Coronary artery (tissue), 2 donors: ENCODE results near the gene CEP112.

ENCODE experiments used
- DNase-seq: peaks from one replicate; pipeline ENCODE4 v3.0.0-alpha.2; 2017; ENCODE audit warnings: low spot score
- H3K27ac ChIP-seq, 2 donors: fragments of 200-600 bp; sonication (generic); one replicate each; pipeline ENCODE4 v1.5.1; 2016 to 2019
- H3K4me3 ChIP-seq: fragments of 200-600 bp; sonication (generic); 2 replicates; pipeline ENCODE4 v1.5.1; 2016; ENCODE audit warnings: mild to moderate bottlenecking, moderate library complexity
- TF ChIP-seq, protein P1 (sequence below): fragments of 200-600 bp; sonication (generic); IDR thresholded peaks from one replicate; pipeline ENCODE4 v1.5.1; 2019; ENCODE audit warnings: antibody characterized with exemption

CEP112 gene

GRCh38 chr17:65750631-65751115 is 441.3 kb downstream of the CEP112 start:
- TF ChIP-seq, protein P1, sequence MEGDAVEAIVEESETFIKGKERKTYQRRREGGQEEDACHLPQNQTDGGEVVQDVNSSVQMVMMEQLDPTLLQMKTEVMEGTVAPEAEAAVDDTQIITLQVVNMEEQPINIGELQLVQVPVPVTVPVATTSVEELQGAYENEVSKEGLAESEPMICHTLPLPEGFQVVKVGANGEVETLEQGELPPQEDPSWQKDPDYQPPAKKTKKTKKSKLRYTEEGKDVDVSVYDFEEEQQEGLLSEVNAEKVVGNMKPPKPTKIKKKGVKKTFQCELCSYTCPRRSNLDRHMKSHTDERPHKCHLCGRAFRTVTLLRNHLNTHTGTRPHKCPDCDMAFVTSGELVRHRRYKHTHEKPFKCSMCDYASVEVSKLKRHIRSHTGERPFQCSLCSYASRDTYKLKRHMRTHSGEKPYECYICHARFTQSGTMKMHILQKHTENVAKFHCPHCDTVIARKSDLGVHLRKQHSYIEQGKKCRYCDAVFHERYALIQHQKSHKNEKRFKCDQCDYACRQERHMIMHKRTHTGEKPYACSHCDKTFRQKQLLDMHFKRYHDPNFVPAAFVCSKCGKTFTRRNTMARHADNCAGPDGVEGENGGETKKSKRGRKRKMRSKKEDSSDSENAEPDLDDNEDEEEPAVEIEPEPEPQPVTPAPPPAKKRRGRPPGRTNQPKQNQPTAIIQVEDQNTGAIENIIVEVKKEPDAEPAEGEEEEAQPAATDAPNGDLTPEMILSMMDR, result no peak
- no peak overlapping the region for H3K27ac ChIP-seq
- H3K4me3 ChIP-seq, result no peak overlapping the region
- DNase-seq, result no peak

DNA sequence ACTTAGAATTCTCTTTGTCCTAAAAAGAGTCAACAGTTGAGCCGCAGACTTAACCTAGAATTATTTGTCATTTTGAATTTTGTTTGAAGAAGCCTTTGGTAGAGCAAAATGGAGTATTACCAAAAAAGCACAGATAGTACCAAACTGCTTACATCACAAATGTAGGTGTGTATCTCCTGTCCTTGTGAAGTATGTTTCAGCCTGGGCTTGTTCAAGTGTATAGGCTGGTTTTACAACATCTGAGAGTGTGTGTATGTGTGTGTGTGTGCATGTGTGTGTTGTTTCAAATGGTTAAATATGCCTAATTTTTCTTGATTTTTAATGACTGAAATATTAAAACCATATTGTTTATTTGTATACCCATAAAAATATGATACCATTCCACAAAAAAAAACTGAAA is 441.8 kb downstream of the CEP112 start:
- no peak overlapping the region for H3K27ac ChIP-seq
- TF ChIP-seq, protein P1, result no peak
- H3K4me3 ChIP-seq, result no peak overlapping the region
- DNase-seq, result no peak

GRCh38 chr17:65749479-65749878 is 442.5 kb downstream of the CEP112 start:
- TF ChIP-seq, protein P1, result no peak
- H3K27ac ChIP-seq, result no peak overlapping the region
- no peak for DNase-seq
- no peak overlapping the region for H3K4me3 ChIP-seq

DNA sequence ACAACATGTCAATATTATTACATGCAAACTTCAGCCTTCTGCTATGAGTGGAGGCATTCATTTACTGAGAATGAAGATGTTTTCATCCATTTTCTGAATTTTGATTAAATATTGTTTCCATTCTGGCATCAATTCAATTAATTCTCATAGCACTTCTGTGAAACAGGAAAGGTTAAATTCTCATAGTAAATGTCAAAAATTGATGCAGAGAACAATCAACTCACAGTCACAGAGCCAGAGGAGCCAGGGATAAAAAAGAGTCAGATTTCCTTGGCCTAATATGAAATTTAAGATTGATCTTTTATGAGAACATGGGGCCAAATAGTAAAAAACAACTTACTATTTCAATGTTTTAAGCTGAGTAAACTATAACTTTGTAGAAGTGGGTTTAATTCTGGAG is 446.7 kb downstream of the CEP112 start:
- Histone ChIP-seq H3K27ac (no peak overlapping the region), H3K4me3 (no peak overlapping the region)
- TF ChIP-seq, protein P1, result no peak
- no peak for DNase-seq

- no peak overlapping the region for H3K27ac ChIP-seq
- TF ChIP-seq, protein P1, result no peak
- H3K4me3 ChIP-seq, result no peak overlapping the region
- no peak for DNase-seq
These were observed 448.7 kb downstream of the CEP112 start for GRCh38 chr17:65743308-65743655.

DNA sequence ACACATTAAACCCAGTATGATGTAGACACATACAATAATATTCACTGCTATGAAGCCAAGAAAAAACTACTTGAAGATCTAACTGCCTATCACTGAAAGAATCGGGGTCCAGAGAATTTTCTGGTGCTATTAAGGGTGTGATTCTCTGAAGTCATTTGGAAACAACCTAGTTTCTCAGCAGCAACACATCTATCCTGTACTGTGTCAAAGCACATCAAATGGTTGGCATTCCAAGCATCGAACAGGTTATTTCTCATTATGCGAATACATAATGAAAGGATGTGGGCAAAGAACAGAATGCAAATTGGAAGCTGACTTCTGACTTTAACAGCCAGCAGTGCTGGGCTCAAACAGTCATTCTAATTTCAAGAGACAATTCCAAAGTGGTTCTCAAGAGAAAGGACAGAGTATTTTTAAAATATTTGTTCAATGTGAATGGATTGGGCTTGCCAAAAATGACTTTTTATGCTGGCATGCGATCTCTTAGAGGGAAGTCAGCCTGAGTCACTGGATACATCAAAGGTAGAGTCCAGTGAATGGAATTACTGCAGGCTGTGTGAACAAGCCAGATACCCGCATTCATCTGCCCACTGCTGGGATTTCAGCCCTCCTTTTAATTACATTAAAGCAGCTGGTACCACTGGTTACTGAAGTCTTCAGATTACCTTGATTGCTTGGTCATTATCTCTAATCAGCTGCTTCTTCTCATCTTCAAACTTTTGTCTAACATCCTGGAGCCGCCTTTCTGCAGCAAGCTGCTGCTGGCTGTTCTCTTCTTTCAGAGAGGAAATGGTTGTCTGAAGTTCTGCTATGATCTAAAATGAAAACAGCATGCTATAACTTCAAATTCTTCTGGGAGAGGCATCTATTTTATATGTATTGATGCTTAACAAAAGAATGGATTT is 449.3 kb downstream of the CEP112 start:
- Histone ChIP-seq H3K27ac (peak overlapping the region in 1 of 2 donors; percentile 35), H3K4me3 (no peak overlapping the region)
- TF ChIP-seq, protein P1, result no peak
- DNase-seq, result no peak

DNA sequence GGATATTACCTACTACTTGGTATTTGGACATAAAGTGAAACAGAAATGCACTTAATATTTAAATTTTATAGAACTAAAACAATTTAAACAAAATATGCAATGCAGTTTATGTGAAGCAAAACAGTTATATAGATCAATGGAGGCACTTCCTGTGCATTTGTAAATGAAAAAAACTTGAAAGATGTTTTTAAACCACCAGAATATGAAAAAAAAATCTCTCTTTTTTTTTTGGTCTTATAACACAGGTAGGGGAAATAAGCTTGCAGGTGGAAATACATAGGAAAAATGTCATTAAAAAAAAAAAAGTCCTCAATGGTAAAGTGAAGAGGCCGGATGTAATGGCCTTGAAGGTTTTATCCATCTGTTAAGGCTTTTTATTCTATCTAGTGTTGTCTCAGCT is 450.2 kb downstream of the CEP112 start:
- no peak for DNase-seq
- Histone ChIP-seq H3K27ac (no peak overlapping the region), H3K4me3 (no peak overlapping the region)
- TF ChIP-seq, protein P1, result no peak
